GM08714 (cell line): ENCODE data around the gene JARID2.
"Not testable (repeated sequence)": the region's sequence is repeated elsewhere in the genome, so short reads cannot be mapped to it uniquely, and the experiment has no call there.

Experiments
- H3K4me3 ChIP-seq: fragments of 200-500 bp; sonication (Bioruptor generic); 2 replicates; pipeline ENCODE4 v1.5.1; 2014; ENCODE audit warnings: mild to moderate bottlenecking, low read length, inconsistent platforms
- ZNF274 ChIP-seq: IDR thresholded peaks from 2 replicates; pipeline ENCODE4 v1.6.1; 2012; ENCODE audit warnings: mild to moderate bottlenecking, low read depth, low read length

The JARID2 gene

GRCh38 chr6:15538106-15538505 is 292.2 kb downstream of the JARID2 start:
- no peak overlapping the region for H3K4me3 ChIP-seq
- no peak for TF ChIP-seq ZNF274

- no peak for TF ChIP-seq ZNF274
- H3K4me3 ChIP-seq, result no peak overlapping the region
These were observed 293.1 kb downstream of the JARID2 start for GRCh38 chr6:15538766-15539495.

- no peak for TF ChIP-seq ZNF274
- H3K4me3 ChIP-seq, result no peak overlapping the region
These were observed 293.9 kb downstream of the JARID2 start for GRCh38 chr6:15539722-15540270.

- not testable (repeated sequence) for H3K4me3 ChIP-seq
These were observed 297.6 kb downstream of the JARID2 start for GRCh38 chr6:15543332-15543917.

- H3K4me3 ChIP-seq, result no peak overlapping the region
- TF ChIP-seq ZNF274, result no peak
These were observed 298.5 kb downstream of the JARID2 start for GRCh38 chr6:15544321-15544900.

- no peak for TF ChIP-seq ZNF274
- no peak overlapping the region for H3K4me3 ChIP-seq
These were observed 300.7 kb downstream of the JARID2 start for GRCh38 chr6:15546591-15546990.

- no peak overlapping the region for H3K4me3 ChIP-seq
- no peak for TF ChIP-seq ZNF274
These were observed 301.5 kb downstream of the JARID2 start for GRCh38 chr6:15547400-15547799.

GRCh38 chr6:15549371-15549770 is 303.5 kb downstream of the JARID2 start:
- TF ChIP-seq ZNF274, result no peak

GRCh38 chr6:15550546-15551123 is 304.8 kb downstream of the JARID2 start:
- no peak overlapping the region for H3K4me3 ChIP-seq
- no peak for TF ChIP-seq ZNF274

More at GRCh38 chr6:15549371-15549770, 303.5 kb downstream of the JARID2 start:
- no peak overlapping the region for H3K4me3 ChIP-seq

GRCh38 chr6:15551262-15551661 is 305.4 kb downstream of the JARID2 start:
- TF ChIP-seq ZNF274, result no peak
- H3K4me3 ChIP-seq, result no peak overlapping the region

GRCh38 chr6:15551798-15552197 is 305.9 kb downstream of the JARID2 start:
- no peak for TF ChIP-seq ZNF274
- H3K4me3 ChIP-seq, result no peak overlapping the region

GRCh38 chr6:15553031-15553430 is 307.2 kb downstream of the JARID2 start:
- no peak for TF ChIP-seq ZNF274
- H3K4me3 ChIP-seq, result no peak overlapping the region

GRCh38 chr6:15553736-15554294 is 307.9 kb downstream of the JARID2 start:
- no peak for TF ChIP-seq ZNF274
- no peak overlapping the region for H3K4me3 ChIP-seq

- no peak overlapping the region for H3K4me3 ChIP-seq
- TF ChIP-seq ZNF274, result no peak
These were observed 308.8 kb downstream of the JARID2 start for GRCh38 chr6:15554728-15555100.
